WTC11 (cell line): ENCODE measurements around the gene ACTL7A.

Source experiments
- CREB1 ChIP-seq: sonication (generic); formaldehyde crosslinking; IDR thresholded peaks from 2 replicates; pipeline ENCODE4 v1.8.0; 2023; ENCODE audit warnings: mild to moderate bottlenecking, missing genetic modification reagents
- SP1 ChIP-seq: sonication (generic); formaldehyde crosslinking; conservative IDR thresholded peaks from 2 replicates; pipeline ENCODE4 v1.8.1; 2022; ENCODE audit warnings: missing genetic modification reagents
- TF ChIP-seq, protein P1 (sequence below): sonication (generic); formaldehyde crosslinking; IDR thresholded peaks from 2 replicates; pipeline ENCODE4 v1.8.1; 2022; ENCODE audit warnings: mild to moderate bottlenecking, missing genetic modification reagents, moderate library complexity, borderline replicate concordance
- TF ChIP-seq, protein P2 (sequence below): fragments of 200-600 bp; IDR thresholded peaks from 2 replicates; pipeline ENCODE4 v1.8.0; 2022; ENCODE audit warnings: antibody characterized with exemption

DNA sequence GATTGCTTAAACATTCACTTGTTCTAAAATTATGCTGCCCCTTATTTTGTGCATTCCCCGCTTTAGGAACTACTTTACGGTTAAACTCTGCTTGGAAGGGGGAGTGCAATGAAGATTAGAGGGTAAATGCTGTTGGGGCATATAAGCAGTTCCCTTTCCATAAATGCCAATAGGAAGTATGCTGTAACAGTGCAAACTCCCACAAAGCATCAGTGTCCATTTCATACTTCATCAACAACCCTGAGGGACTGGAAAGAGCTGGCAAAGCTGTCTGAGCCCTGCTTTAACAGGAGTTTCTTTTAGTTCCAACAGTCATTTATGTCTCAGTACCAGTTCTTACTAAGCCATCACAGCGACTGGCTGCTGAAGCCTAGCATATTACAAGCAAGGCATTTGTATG, 1.8 kb downstream of the ACTL7A start:
- no peak for TF ChIP-seq CREB1 (CRISPR knock-in tag)
- TF ChIP-seq SP1: no peak
- TF ChIP-seq, protein P1, sequence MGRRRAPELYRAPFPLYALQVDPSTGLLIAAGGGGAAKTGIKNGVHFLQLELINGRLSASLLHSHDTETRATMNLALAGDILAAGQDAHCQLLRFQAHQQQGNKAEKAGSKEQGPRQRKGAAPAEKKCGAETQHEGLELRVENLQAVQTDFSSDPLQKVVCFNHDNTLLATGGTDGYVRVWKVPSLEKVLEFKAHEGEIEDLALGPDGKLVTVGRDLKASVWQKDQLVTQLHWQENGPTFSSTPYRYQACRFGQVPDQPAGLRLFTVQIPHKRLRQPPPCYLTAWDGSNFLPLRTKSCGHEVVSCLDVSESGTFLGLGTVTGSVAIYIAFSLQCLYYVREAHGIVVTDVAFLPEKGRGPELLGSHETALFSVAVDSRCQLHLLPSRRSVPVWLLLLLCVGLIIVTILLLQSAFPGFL: no peak
- TF ChIP-seq, protein P2, sequence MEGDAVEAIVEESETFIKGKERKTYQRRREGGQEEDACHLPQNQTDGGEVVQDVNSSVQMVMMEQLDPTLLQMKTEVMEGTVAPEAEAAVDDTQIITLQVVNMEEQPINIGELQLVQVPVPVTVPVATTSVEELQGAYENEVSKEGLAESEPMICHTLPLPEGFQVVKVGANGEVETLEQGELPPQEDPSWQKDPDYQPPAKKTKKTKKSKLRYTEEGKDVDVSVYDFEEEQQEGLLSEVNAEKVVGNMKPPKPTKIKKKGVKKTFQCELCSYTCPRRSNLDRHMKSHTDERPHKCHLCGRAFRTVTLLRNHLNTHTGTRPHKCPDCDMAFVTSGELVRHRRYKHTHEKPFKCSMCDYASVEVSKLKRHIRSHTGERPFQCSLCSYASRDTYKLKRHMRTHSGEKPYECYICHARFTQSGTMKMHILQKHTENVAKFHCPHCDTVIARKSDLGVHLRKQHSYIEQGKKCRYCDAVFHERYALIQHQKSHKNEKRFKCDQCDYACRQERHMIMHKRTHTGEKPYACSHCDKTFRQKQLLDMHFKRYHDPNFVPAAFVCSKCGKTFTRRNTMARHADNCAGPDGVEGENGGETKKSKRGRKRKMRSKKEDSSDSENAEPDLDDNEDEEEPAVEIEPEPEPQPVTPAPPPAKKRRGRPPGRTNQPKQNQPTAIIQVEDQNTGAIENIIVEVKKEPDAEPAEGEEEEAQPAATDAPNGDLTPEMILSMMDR: no peak
